Measurements from ENCODE around the gene RASA3. TPM values are rescaled to one million over a fixed set of nuclear protein-coding genes. Genes with fewer than 3 reads are reported as not detected.
"Not testable (repeated sequence)": the region's sequence is repeated elsewhere in the genome, so short reads cannot be mapped to it uniquely, and the experiment has no call there.

The RASA3 gene
- total RNA-seq, 1 donor from 2014 or later: 9.3 TPM

- H3K27me3 Mint-ChIP-seq: peaks cover 3% of the 10 kb centered on the region
- no peaks in the 10 kb centered on the region for H3K9me3 Mint-ChIP-seq
- H3K4me3 Mint-ChIP-seq: no peak overlapping the region
- no peak overlapping the region for H3K27ac Mint-ChIP-seq
- TF ChIP-seq CTCF (conservative IDR thresholded peaks at IDR 0.05): peak; percentile 51
- H3K4me1 Mint-ChIP-seq (ENCODE audit: unreplicated experiment): peaks cover 48% of the 10 kb centered on the region
- DNase-seq (ENCODE audit: extremely low spot score, unreplicated experiment): no peak
- H3K36me3 Mint-ChIP-seq: peaks cover 4% of the 10 kb centered on the region
Measured at GRCh38 chr13:114112826-114113322, 19.5 kb downstream of the RASA3 start.

- no peaks in the 10 kb centered on the region for H3K9me3 Mint-ChIP-seq
- no peak for TF ChIP-seq CTCF (conservative IDR thresholded peaks at IDR 0.05)
- no peak overlapping the region for H3K27ac Mint-ChIP-seq
- peaks cover 48% of the 10 kb centered on the region for H3K4me1 Mint-ChIP-seq (ENCODE audit: unreplicated experiment)
- DNase-seq (ENCODE audit: extremely low spot score, unreplicated experiment): no peak
- no peak overlapping the region for H3K4me3 Mint-ChIP-seq
- peaks cover 3% of the 10 kb centered on the region for H3K27me3 Mint-ChIP-seq
- peaks cover 4% of the 10 kb centered on the region for H3K36me3 Mint-ChIP-seq
Measured at GRCh38 chr13:114112231-114112825, 20.1 kb downstream of the RASA3 start.

- peaks cover 4% of the 10 kb centered on the region for H3K36me3 Mint-ChIP-seq
- H3K9me3 Mint-ChIP-seq: no peaks in the 10 kb centered on the region
- TF ChIP-seq CTCF (conservative IDR thresholded peaks at IDR 0.05): no peak
- H3K4me3 Mint-ChIP-seq: no peak overlapping the region
- H3K4me1 Mint-ChIP-seq (ENCODE audit: unreplicated experiment): peaks cover 48% of the 10 kb centered on the region
- no peak overlapping the region for H3K27ac Mint-ChIP-seq
- no peak for DNase-seq (ENCODE audit: extremely low spot score, unreplicated experiment)
- H3K27me3 Mint-ChIP-seq: peaks cover 3% of the 10 kb centered on the region
Measured at GRCh38 chr13:114111577-114111976, 20.8 kb downstream of the RASA3 start.

GRCh38 chr13:114110830-114111189, 21.6 kb downstream of the RASA3 start:
- Mint-ChIP-seq H3K4me1 (ENCODE audit: unreplicated experiment) (peaks cover 45% of the 10 kb centered on the region), H3K27ac (peak overlapping the region; percentile 64)
- not testable (repeated sequence) for H3K9me3 Mint-ChIP-seq; H3K27me3 Mint-ChIP-seq; H3K4me3 Mint-ChIP-seq; H3K36me3 Mint-ChIP-seq; DNase-seq (ENCODE audit: extremely low spot score, unreplicated experiment)

GRCh38 chr13:114110091-114110829, 22.2 kb downstream of the RASA3 start:
- Mint-ChIP-seq H3K27ac (peak overlapping the region; percentile 64), H3K4me3 (no peak overlapping the region), H3K4me1 (ENCODE audit: unreplicated experiment) (peaks cover 44% of the 10 kb centered on the region)

More at GRCh38 chr13:114110091-114110829, 22.2 kb downstream of the RASA3 start:
- Mint-ChIP-seq H3K9me3 (no peaks in the 10 kb centered on the region), H3K27me3 (peaks cover 6% of the 10 kb centered on the region), H3K36me3 (no peaks in the 10 kb centered on the region)
- DNase-seq (ENCODE audit: extremely low spot score, unreplicated experiment): no peak
- no peak for TF ChIP-seq CTCF (conservative IDR thresholded peaks at IDR 0.05)
